Measurements from ENCODE around the gene MAN2A2.

MAN2A2 gene

GRCh38 chr15:90960298-90961091, 57.4 kb downstream of the MAN2A2 start:
- no peak for DNase-seq (ENCODE audit: low read depth)

DNA sequence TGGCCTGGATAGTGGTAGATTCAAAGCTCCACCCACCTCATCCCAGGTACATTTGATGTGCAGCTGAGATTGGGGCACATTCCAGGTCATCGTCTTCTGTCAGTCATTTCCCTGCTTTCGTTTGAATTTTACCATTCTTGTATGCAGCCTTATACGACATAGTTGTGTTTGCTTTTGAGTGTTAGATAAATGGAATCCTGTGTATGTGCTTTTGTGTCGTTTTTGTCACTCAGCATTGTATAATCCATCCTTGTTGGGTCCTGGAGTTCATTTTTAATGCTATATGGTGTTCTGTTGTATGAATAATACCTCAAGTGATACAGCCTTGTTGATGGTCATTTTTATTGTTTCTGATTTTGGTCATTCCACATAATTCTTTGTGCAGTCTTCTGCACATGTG, 58.9 kb downstream of the MAN2A2 start:
- DNase-seq (ENCODE audit: low read depth): no peak

DNA sequence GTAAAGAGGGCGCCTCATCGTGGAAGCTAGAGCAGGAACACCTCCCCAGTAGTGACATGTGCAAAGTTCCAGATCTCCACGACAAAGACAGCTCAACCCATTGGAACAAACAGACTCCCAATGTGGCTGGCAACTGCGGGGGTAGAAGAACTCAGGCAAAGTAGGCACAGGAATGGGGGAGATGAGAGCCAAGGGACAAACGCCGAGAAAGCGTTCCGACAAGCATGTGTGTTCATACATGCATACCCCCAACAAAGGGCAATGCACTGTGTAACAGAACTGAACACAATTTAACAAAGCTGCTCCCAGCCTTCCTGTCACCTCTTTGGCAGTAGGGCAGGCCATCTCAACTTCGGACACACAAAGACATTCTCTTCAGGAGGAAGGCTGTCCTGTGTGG, 63.2 kb downstream of the MAN2A2 start:
- DNase-seq (ENCODE audit: low read depth): no peak

DNA sequence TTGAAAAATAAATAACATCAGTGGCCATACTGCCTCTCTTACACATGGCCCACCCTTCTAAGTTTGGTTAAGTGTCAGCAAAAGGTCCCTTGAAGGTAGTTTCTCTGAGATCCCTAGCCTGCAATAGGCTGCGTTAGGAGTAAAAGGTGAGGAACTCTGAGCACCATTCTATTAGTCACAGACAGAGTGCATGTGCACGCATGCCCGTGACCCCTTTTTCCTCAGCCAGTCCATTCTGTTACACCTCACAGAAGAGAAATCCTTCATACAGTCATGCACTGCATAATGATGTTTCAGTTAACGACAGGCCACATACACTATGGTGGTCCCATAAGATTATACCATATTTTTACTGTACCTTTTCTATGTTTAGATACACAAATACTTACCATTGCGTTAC, 64.1 kb downstream of the MAN2A2 start:
- no peak for DNase-seq (ENCODE audit: low read depth)

- DNase-seq (ENCODE audit: low read depth): no peak
Measured at GRCh38 chr15:90968434-90968833, 65.3 kb downstream of the MAN2A2 start.

GRCh38 chr15:90970274-90970673, 67.2 kb downstream of the MAN2A2 start:
- DNase-seq (ENCODE audit: low read depth): no peak

GRCh38 chr15:90972133-90972532, 69.0 kb downstream of the MAN2A2 start:
- no peak for DNase-seq (ENCODE audit: low read depth)
